NCI-H2107 treated with DMSO at 0.1 percent for 48 hours (cell line): ENCODE results near the gene TMEM238.

Experiments
- DNase-seq: peaks from one replicate; lab custom pipeline; 2025; ENCODE audit not compliant: unreplicated experiment; lab: John Stamatoyannopoulos, UW

Gene TMEM238

GRCh38 chr19:55358943-55359908, 24.9 kb downstream of the TMEM238 start:
- peak; percentile 16 for DNase-seq

- DNase-seq: no peak
Measured at GRCh38 chr19:55358493-55358892, 25.6 kb downstream of the TMEM238 start.

- no peak for DNase-seq
Measured at GRCh38 chr19:55355213-55355821, 28.8 kb downstream of the TMEM238 start.

GRCh38 chr19:55354698-55355212, 29.3 kb downstream of the TMEM238 start, which contains the start of gene COX6B2:
Gene COX6B2, minus strand, starts transcription at chr19:55354719. Its CDS starts 198 bp downstream, at chr19:55354521.
- DNase-seq: no peak

- no peak for DNase-seq
Measured at GRCh38 chr19:55353803-55354697, 30.0 kb downstream of the TMEM238 start.

- DNase-seq: no peak
Measured at GRCh38 chr19:55353356-55353802, 30.7 kb downstream of the TMEM238 start.

- no peak for DNase-seq
Measured at GRCh38 chr19:55352549-55353145, 31.4 kb downstream of the TMEM238 start.

- no peak for DNase-seq
Measured at GRCh38 chr19:55352040-55352439, 32.1 kb downstream of the TMEM238 start.

- DNase-seq: no peak
Measured at GRCh38 chr19:55350620-55351315, 33.3 kb downstream of the TMEM238 start.

GRCh38 chr19:55348317-55349034, 35.6 kb downstream of the TMEM238 start:
- DNase-seq: no peak

- no peak for DNase-seq
Measured at GRCh38 chr19:55347442-55348009, 36.6 kb downstream of the TMEM238 start.

- no peak for DNase-seq
Measured at GRCh38 chr19:55346725-55347441, 37.2 kb downstream of the TMEM238 start.

GRCh38 chr19:55345818-55346724, 38.0 kb downstream of the TMEM238 start:
- no peak for DNase-seq

DNA sequence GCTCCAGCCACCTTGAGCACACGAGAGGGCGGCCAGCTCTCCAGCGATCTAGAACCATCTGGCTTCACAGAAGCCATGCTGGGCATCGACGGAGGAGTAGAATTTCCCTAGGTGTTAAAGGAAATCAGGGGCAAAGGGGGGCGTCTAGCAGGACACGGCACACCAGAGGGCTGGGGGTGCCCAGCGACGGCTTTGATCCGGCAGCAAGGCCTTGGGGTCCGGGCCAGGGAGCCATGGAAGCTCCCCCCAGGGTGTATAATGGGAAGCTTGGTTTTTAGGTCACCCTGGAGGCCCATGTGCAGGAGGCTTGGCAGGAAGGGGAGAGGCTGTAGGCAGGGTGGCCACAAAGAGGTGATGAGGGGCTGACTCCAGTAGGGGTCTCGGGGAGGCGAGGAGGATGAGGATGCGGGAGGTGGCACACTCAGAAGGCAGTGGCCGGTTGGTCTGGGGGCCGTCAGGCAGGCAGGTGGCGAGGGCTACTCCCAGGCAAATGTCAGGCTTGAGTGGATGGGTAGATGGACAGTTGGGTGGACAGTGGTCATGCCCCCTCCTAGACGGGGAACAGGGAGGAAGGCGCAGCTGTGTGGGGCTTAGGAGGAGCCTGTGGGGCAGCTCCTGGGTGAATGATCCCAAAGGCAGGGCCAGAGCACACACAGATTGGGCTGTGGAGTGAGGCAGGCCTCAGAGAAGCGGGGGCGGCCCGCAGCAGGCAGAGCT, 38.8 kb downstream of the TMEM238 start:
- DNase-seq: no peak

GRCh38 chr19:55344444-55344843, 39.6 kb downstream of the TMEM238 start:
- no peak for DNase-seq
